ENCODE data around the gene PRKAR1B.
"Not testable (repeated sequence)": the region's sequence is repeated elsewhere in the genome, so short reads cannot be mapped to it uniquely, and the experiment has no call there.

The PRKAR1B gene

GRCh38 chr7:666454-667292 is 60.4 kb downstream of the PRKAR1B start:
- DNase-seq, result no peak

GRCh38 chr7:665736-666453 is 61.2 kb downstream of the PRKAR1B start:
- DNase-seq, result no peak

GRCh38 chr7:664997-665735 is 61.9 kb downstream of the PRKAR1B start:
- DNase-seq, result no peak

GRCh38 chr7:664402-664775 is 62.7 kb downstream of the PRKAR1B start:
- no peak for DNase-seq

GRCh38 chr7:662576-662975 is 64.5 kb downstream of the PRKAR1B start:
- no peak for DNase-seq

- no peak for DNase-seq
Measured at GRCh38 chr7:659996-660395, 67.1 kb downstream of the PRKAR1B start.

GRCh38 chr7:659306-659847 is 67.7 kb downstream of the PRKAR1B start:
- no peak for DNase-seq

GRCh38 chr7:657565-658119 is 69.4 kb downstream of the PRKAR1B start:
- no peak for DNase-seq

- not testable (repeated sequence) for DNase-seq
Measured at GRCh38 chr7:657010-657409, 70.1 kb downstream of the PRKAR1B start.

GRCh38 chr7:655758-656157 is 71.3 kb downstream of the PRKAR1B start:
- no peak for DNase-seq

GRCh38 chr7:653829-654764 is 73.0 kb downstream of the PRKAR1B start:
- no peak for DNase-seq

- no peak for DNase-seq
Measured at GRCh38 chr7:652881-653280, 74.2 kb downstream of the PRKAR1B start.

GRCh38 chr7:652167-652566 is 74.9 kb downstream of the PRKAR1B start:
- DNase-seq, result not testable (repeated sequence)

GRCh38 chr7:651032-651728 is 75.9 kb downstream of the PRKAR1B start:
- DNase-seq, result peak; percentile 54

GRCh38 chr7:650339-651031 is 76.6 kb downstream of the PRKAR1B start:
- no peak for DNase-seq

- DNase-seq, result no peak
Measured at GRCh38 chr7:646951-647350, 80.1 kb downstream of the PRKAR1B start.

GRCh38 chr7:646487-646886 is 80.6 kb downstream of the PRKAR1B start:
- no peak for DNase-seq

- DNase-seq, result no peak
Measured at GRCh38 chr7:645606-646005, 81.5 kb downstream of the PRKAR1B start.

- DNase-seq, result no peak
Measured at GRCh38 chr7:644381-645305, 82.4 kb downstream of the PRKAR1B start.

All from stimulated activated CD4-positive, alpha-beta T cell treated with anti-CD3 and anti-CD28 coated beads, Interleukin-4, amount 100 ng/mL, for 24 hours (primary cell).